ENCODE measurements around the gene USP49. TPM values are rescaled to one million over a fixed set of nuclear protein-coding genes. Genes with fewer than 3 reads are reported as not detected.

USP49 gene
- total and polyA plus RNA-seq, 2 of the 13 experiments (the other 11 are each of a cell fraction or from before 2014, with no cell fraction given), result 2.9 to 4.3 TPM

- TF ChIP-seq ZNF646 (CRISPR knock-in tag; IDR thresholded peaks at IDR 0.05), result no peak
- TF ChIP-seq ZBTB26 (CRISPR knock-in tag; IDR thresholded peaks at IDR 0.05; ENCODE audit: borderline replicate concordance), result no peak
- TF ChIP-seq ZNF672 (CRISPR knock-in tag; IDR thresholded peaks at IDR 0.05), result no peak
- peak; percentile 39; the same call in 1 of the 2 replicates for TF ChIP-seq ZNF768 (CRISPR knock-in tag; IDR thresholded peaks at IDR 0.05)
- 0 out of 2 replicates have a peak, but pooled peaks have one; percentile 21 for TF ChIP-seq MNT (IDR thresholded peaks at IDR 0.05)
- no peak for TF ChIP-seq ZNF256 (CRISPR knock-in tag; conservative IDR thresholded peaks at IDR 0.05)
- TF ChIP-seq CEBPZ (IDR thresholded peaks at IDR 0.05; ENCODE audit: low read length), result no peak
- no peak for TF ChIP-seq SMAD3 (CRISPR knock-in tag; IDR thresholded peaks at IDR 0.05)
- TF ChIP-seq ZBTB46 (CRISPR knock-in tag; IDR thresholded peaks at IDR 0.05; ENCODE audit: borderline replicate concordance), result no peak
- no peak for TF ChIP-seq MAFK (conservative IDR thresholded peaks at IDR 0.05 in 1 of 2, IDR thresholded peaks at IDR 0.05 in 1 of 2; ENCODE audit: low read length in 2 of 2)
- TF ChIP-seq ZNF816 (CRISPR knock-in tag; IDR thresholded peaks at IDR 0.05; ENCODE audit: borderline replicate concordance), result no peak
- TF ChIP-seq ZNF350 (CRISPR knock-in tag; IDR thresholded peaks at IDR 0.05; ENCODE audit: borderline replicate concordance, low read depth), result peak; percentile 74
Observed at GRCh38 chr6:41895300-41896233, at the start of gene USP49 (continued).
